GM12878 (cell line): ENCODE data around the gene TIMM10. TPM values are rescaled to one million over a fixed set of nuclear protein-coding genes. Genes with fewer than 3 reads are reported as not detected.

Experiments used
- ATAC-seq: fragments of 200-7000 bp; cut with Tn5 transposase; 3 replicates; pipeline ENCODE4 v1.9.1; 2020; ENCODE audit warnings: mild to moderate bottlenecking, moderate library complexity
- BruUV-seq: library from RNA; stranded (reverse); fragments of 400-500 nt; replicated peaks from 2 replicates; lab custom pipeline; 2021; lab: Mats Ljungman, UMichigan
- CTCF ChIA-PET: fragments of 300-600 bp; sonication (Branson Sonifier 250); formaldehyde crosslinking; extraction: SDS; loops from one replicate; lab custom pipeline; 2021; ENCODE audit warnings: inconsistent platforms; lab: Yijun Ruan, JAX
- POLR2A ChIA-PET: fragments of 350-600 bp; formaldehyde crosslinking; extraction: SDS; loops from one replicate; lab custom pipeline; 2021; ENCODE audit warnings: inconsistent platforms; lab: Charles Lee
- RAD21 ChIA-PET: fragments of 300-600 bp; sonication (Branson Sonifier 250); formaldehyde crosslinking; loops from one replicate; lab custom pipeline; 2023; ENCODE audit warnings: antibody characterized with exemption; ENCODE audit not compliant: unreplicated experiment; lab: Charles Lee
- SMC1A ChIA-PET: fragments of 300-600 bp; sonication (Branson Sonifier 250); formaldehyde crosslinking; loops from one replicate; lab custom pipeline; 2023; ENCODE audit not compliant: unreplicated experiment, uncharacterized antibody; lab: Charles Lee
- DNase-seq: peaks from one replicate; pipeline ENCODE4 v3.0.0-alpha.2; 2011; ENCODE audit warnings: low read depth, low spot score
- FAIRE-seq: peaks from 3 replicates; lab custom pipeline; 2011; peaks lifted over from hg19 to GRCh38; lab: Jason Lieb, UNC
- H2AFZ ChIP-seq: 2 replicates; pipeline ENCODE4 v1.6.0; 2011; ENCODE audit warnings: low read depth, low read length, control low read depth; ENCODE audit not compliant: control insufficient read depth
- H3K27ac ChIP-seq: 2 replicates; pipeline ENCODE4 v1.5.1; 2011; ENCODE audit warnings: control low read depth; ENCODE audit not compliant: control insufficient read depth, insufficient read depth
- H3K27me3 ChIP-seq, 2 experiments: replicated peaks in 1 of 2; 2 replicates each; pipeline versions ENCODE4 v1.6.0 to v1.6.1; 2011; ENCODE audit warnings: low read length in 1 of 2; ENCODE audit not compliant: control insufficient read depth in 2 of 2, insufficient read depth in 2 of 2
- H3K36me3 ChIP-seq, 2 experiments: 2 replicates each; pipeline ENCODE4 v1.5.1; 2011; ENCODE audit warnings: low read length in 1 of 2; ENCODE audit not compliant: control insufficient read depth in 2 of 2, insufficient read depth in 2 of 2
- H3K4me1 ChIP-seq: 2 replicates; pipeline ENCODE4 v1.6.1; 2011; ENCODE audit warnings: mild to moderate bottlenecking, low read length, moderate library complexity, mixed read lengths; ENCODE audit not compliant: control insufficient read depth, insufficient read depth
- H3K4me2 ChIP-seq: 2 replicates; pipeline ENCODE4 v1.6.0; 2011; ENCODE audit warnings: control low read depth; ENCODE audit not compliant: control insufficient read depth, insufficient read depth
- H3K4me3 ChIP-seq: fragments of 200-600 bp; sonication (generic); 2 replicates; pipeline ENCODE4 v1.5.1; 2016
- H3K79me2 ChIP-seq: 2 replicates; pipeline ENCODE4 v1.6.0; 2011; ENCODE audit warnings: low read length; ENCODE audit not compliant: control insufficient read depth, insufficient read depth
- H3K9ac ChIP-seq: 2 replicates; pipeline ENCODE4 v1.8.0; 2011; ENCODE audit warnings: low read length, control low read depth, mixed read lengths; ENCODE audit not compliant: control insufficient read depth, insufficient read depth
- H3K9me3 ChIP-seq: replicated peaks from 3 replicates; pipeline ENCODE4 v1.5.1; 2011; ENCODE audit warnings: mild to moderate bottlenecking, low read length; ENCODE audit not compliant: control insufficient read depth, insufficient read depth
- H4K20me1 ChIP-seq: 2 replicates; pipeline ENCODE4 v1.6.0; 2011; ENCODE audit not compliant: control insufficient read depth, insufficient read depth
- BHLHE40 ChIP-seq, 2 experiments: fragments of 450-650 bp in 1 of 2; IDR thresholded peaks; 2 replicates each; pipeline ENCODE4 v1.6.1; 2011 to 2017; ENCODE audit warnings: low read depth in 2 of 2, borderline replicate concordance in 1 of 2, improper control_type of control experiment in 1 of 2, low read length in 1 of 2, mild to moderate bottlenecking in 1 of 2
- DPF2 ChIP-seq: fragments of 450-650 bp; IDR thresholded peaks from 2 replicates; pipeline ENCODE4 v1.6.1; 2017; ENCODE audit warnings: mild to moderate bottlenecking
- EED ChIP-seq: sonication (generic); IDR thresholded peaks from 2 replicates; pipeline ENCODE4 v1.6.1; 2016; ENCODE audit warnings: antibody characterized with exemption, low read depth
- EP300 ChIP-seq, 2 experiments: fragments of 150-350 bp in 1 of 2; IDR thresholded peaks; 2 replicates each; pipeline ENCODE4 v1.6.1; 2011 to 2012; ENCODE audit warnings: low read depth in 2 of 2, low read length in 2 of 2, borderline replicate concordance in 1 of 2, improper control_type of control experiment in 1 of 2, inconsistent platforms in 1 of 2; ENCODE audit not compliant: control insufficient read depth in 1 of 2
- ETV6 ChIP-seq, 2 experiments: fragments of 450-650 bp in 1 of 2; IDR thresholded peaks in 1 of 2; conservative IDR thresholded peaks in 1 of 2; 2 replicates each; pipeline ENCODE4 v1.6.1; 2014; ENCODE audit warnings: antibody characterized with exemption in 1 of 2, borderline replicate concordance in 1 of 2, low read depth in 1 of 2, mild to moderate bottlenecking in 1 of 2, moderate library complexity in 1 of 2
- GATAD2B ChIP-seq: fragments of 450-650 bp; conservative IDR thresholded peaks from 2 replicates; pipeline ENCODE4 v1.6.1; 2017; ENCODE audit warnings: low read depth, mild to moderate bottlenecking, moderate library complexity
- HDAC6 ChIP-seq: fragments of 200-600 bp; sonication (generic); IDR thresholded peaks from one replicate; pipeline ENCODE4 v1.8.0; 2017; ENCODE audit warnings: antibody characterized with exemption; ENCODE audit not compliant: unreplicated experiment
- IRF5 ChIP-seq: fragments of 450-650 bp; IDR thresholded peaks from 2 replicates; pipeline ENCODE4 v1.6.1; 2017; ENCODE audit warnings: borderline replicate concordance
- MEF2B ChIP-seq: fragments of 450-650 bp; IDR thresholded peaks from 2 replicates; pipeline ENCODE4 v1.6.1; 2018; ENCODE audit warnings: mild to moderate bottlenecking, moderate library complexity; ENCODE audit not compliant: partially characterized antibody, poor library complexity, severe bottlenecking
- MTA2 ChIP-seq: fragments of 450-650 bp; IDR thresholded peaks from 2 replicates; pipeline ENCODE4 v1.6.1; 2016; ENCODE audit warnings: low read depth, mild to moderate bottlenecking, moderate library complexity
- PAX5 ChIP-seq: IDR thresholded peaks from 2 replicates; pipeline ENCODE4 v1.6.1; 2011; ENCODE audit warnings: low read depth, low read length, borderline replicate concordance
- WGBS: methylation state at CpG from one replicate; pipeline ENCODE4 v1.1.6; 2016; ENCODE audit warnings: low lambda C conversion rate; ENCODE audit not compliant: insufficient replicate concordance, insufficient coverage; ENCODE audit errors: missing lambda C conversion rate; 5-methylcytosine and 5-hydroxymethylcytosine counted together
- in situ Hi-C: fragments of 300-500 bp; cut with MboI; formaldehyde crosslinking; loops from 9 replicates; pipeline ENCODE4 v1.14.3; 2018; ENCODE audit warnings: mixed read lengths
- intact Hi-C: fragments of 100-400 bp; cut with micrococcal nuclease; formaldehyde crosslinking; loops from one replicate; pipeline ENCODE4 v1.14.2; 2022; ENCODE audit not compliant: unreplicated experiment
- polyA plus RNA-seq, 11 experiments: library from polyadenylated mRNA; depleted of rRNA in 4 of 11; unstranded in 6 of 11; stranded (reverse) in 5 of 11; fragments of >200 nt; fragmentation: Nextera tagmentation in 4 of 11; fragmentation: Illumina TruSeq in 1 of 11; extraction: Ambion mirVana in 4 of 11; extraction: Trizol in 1 of 11; gene quantifications; 1 replicate in 1 of 11; 2 replicates in 10 of 11; pipeline versions ENCODE4 v1.2.1 to v1.2.3, GENCODE V29; 2011 to 2016; ENCODE audit warnings: inconsistent platforms in 2 of 11, missing spikeins in 2 of 11, low read depth in 1 of 11
- total RNA-seq, 4 experiments: library from RNA; depleted of rRNA in 3 of 4; stranded (reverse); fragments of >200 nt in 3 of 4; fragmentation: Illumina TruSeq in 1 of 4; extraction: Trizol in 1 of 4; gene quantifications; 2 replicates each; pipeline versions ENCODE4 v1.2.1 to v1.2.3, GENCODE V29; 2013 to 2021

The TIMM10 gene
- total and polyA plus RNA-seq, 10 of the 15 experiments (the other 5 are each of a cell fraction or from before 2014, with no cell fraction given) = 148 to 898 (median 206) TPM

- intact Hi-C loops (no loop called here), in situ Hi-C loops (loop anchor here (25.0 kb wide), 1 partner anchor 648 kb away; no protein-coding TSS in a partner anchor)
- CTCF ChIA-PET = interaction anchor here (1.2 to 9.4 kb wide), 5 partner anchors 8 to 644 kb away, joined by 4 to 112 read pairs (median 9); partner anchors contain the start of gene TIMM10
- Histone ChIP-seq H4K20me1 (no peaks in the 10 kb centered on the region), H3K4me1 (peaks cover 13% of the 10 kb centered on the region), H3K4me3 (no peak overlapping the region), H3K4me2 (no peak overlapping the region), H3K27ac (no peak overlapping the region), H3K9ac (no peak overlapping the region), H3K9me3 (no peaks in the 10 kb centered on the region), H2AFZ (no peak overlapping the region), H3K27me3 (no peaks in the 10 kb centered on the region), H3K36me3 (peaks cover 2 to 4% of the 10 kb centered on the region in 2 experiments; a peak in 3 of 4 replicates), H3K79me2 (no peaks in the 10 kb centered on the region)
- SMC1A ChIA-PET = interaction anchor here (0.6 kb wide), 1 partner anchor 61 kb away, joined by 3 read pairs; no protein-coding TSS in a partner anchor
- POLR2A ChIA-PET = no interaction called here
- WGBS = 95% methylated on average over 10 of the region's 10 CpGs
- no peak for FAIRE-seq
- no TSS peak for BruUV-seq
- no peak for DNase-seq
- ATAC-seq = no peak
- TF ChIP-seq HDAC6 = no peak
- RAD21 ChIA-PET = no interaction called here
Measured at GRCh38 chr11:57485217-57485990, 45.1 kb downstream of the TIMM10 start.

- Histone ChIP-seq H3K79me2 (no peaks in the 10 kb centered on the region), H3K27ac (no peak overlapping the region), H3K27me3 (no peaks in the 10 kb centered on the region), H3K9me3 (no peaks in the 10 kb centered on the region), H3K36me3 (peaks cover 2 to 4% of the 10 kb centered on the region in 2 experiments; a peak in 2 of 4 replicates), H3K4me1 (peaks cover 13% of the 10 kb centered on the region), H3K9ac (no peak overlapping the region), H3K4me2 (no peak overlapping the region), H3K4me3 (no peak overlapping the region), H2AFZ (no peak overlapping the region), H4K20me1 (no peaks in the 10 kb centered on the region)
- FAIRE-seq = no peak
- ChIA-PET SMC1A (interaction anchor here (0.6 to 7.9 kb wide), 15 partner anchors 9 to 157 kb away, joined by 3 to 95 read pairs (median 4); partner anchors contain the start of genes SLC43A1, SLC43A3 and UBE2L6), RAD21 (interaction anchor here (0.6 to 5.4 kb wide), 9 partner anchors 24 to 161 kb away, joined by 3 to 79 read pairs (median 4); partner anchors contain the start of gene RTN4RL2), CTCF (interaction anchor here (0.7 to 9.4 kb wide), 32 partner anchors 9 to 643 kb away, joined by 3 to 321 read pairs (median 5); partner anchors contain the start of genes RTN4RL2, SLC43A1, TIMM10 and UBE2L6), POLR2A (interaction anchor here (0.6 to 1.2 kb wide), 2 partner anchors 26 to 42 kb away, joined by 3 to 4 read pairs; no protein-coding TSS in a partner anchor)
- intact Hi-C loops = no loop called here
- BruUV-seq = no TSS peak
- DNase-seq = no peak
- WGBS = 6% methylated on average over 7 of the region's 7 CpGs
- ATAC-seq = peak; percentile 66
- in situ Hi-C loops = loop anchor here (5.0 to 25.0 kb wide), 2 partner anchors 137 to 647 kb away; no protein-coding TSS in a partner anchor
- TF ChIP-seq GATAD2B = peak; percentile 65
- TF ChIP-seq EP300 (IDR thresholded peaks at IDR 0.05; ENCODE audit: borderline replicate concordance in 1 of 2, control insufficient read depth in 1 of 2, low read depth in 2 of 2, low read length in 2 of 2) = 0 out of 4 replicates have a peak, but pooled peaks of 1 of the 2 experiments have one; percentile 21
- TF ChIP-seq MTA2 = 0 out of 2 replicates have a peak, but pooled peaks have one; percentile 32
- TF ChIP-seq IRF5 = no peak
- TF ChIP-seq MEF2B = no peak
- TF ChIP-seq EED = peak; percentile 86
- no peak for TF ChIP-seq PAX5
- TF ChIP-seq BHLHE40 (IDR thresholded peaks at IDR 0.05; ENCODE audit: borderline replicate concordance in 1 of 2, low read depth in 2 of 2, low read length in 1 of 2) = peak in 1 of 2 experiments; percentile 28; a peak in 1 of 4 replicates
- TF ChIP-seq ETV6 (conservative IDR thresholded peaks at IDR 0.05 in 1 of 2, IDR thresholded peaks at IDR 0.05 in 1 of 2; ENCODE audit: borderline replicate concordance in 1 of 2, low read depth in 1 of 2) = peak in 1 of 2 experiments; percentile 87; a peak in 2 of 4 replicates
- TF ChIP-seq DPF2 = peak; percentile 78
Measured at GRCh38 chr11:57484141-57484710, 46.3 kb downstream of the TIMM10 start.
